Measurements from ENCODE around the gene TMEM185A. TPM values are rescaled to one million over a fixed set of nuclear protein-coding genes. Genes with fewer than 3 reads are reported as not detected.

The TMEM185A gene
- total RNA-seq, 1 donor from 2014 or later: 32.5 TPM

Other genes with a start within 250 kb of the TMEM185A start
- 127 and 130 TPM in 2 replicates for gene IDS, start 126.5 kb downstream of the TMEM185A start, total RNA-seq
- 12.4 and 13.6 TPM in 2 replicates for gene EOLA1, start 90.8 kb downstream of the TMEM185A start, total RNA-seq
- not detected in 2 replicates for gene HSFX3, start 81.9 kb downstream of the TMEM185A start, total RNA-seq
- not detected in 2 replicates for gene MAGEA9B, start 44.3 kb downstream of the TMEM185A start, total RNA-seq
- gene HSFX2, start 36.5 kb downstream of the TMEM185A start, total RNA-seq: 0.24 TPM in 1 of 2 replicates, not detected in the other
- not detected in 2 replicates for gene MAGEA11, start 80.3 kb upstream of the TMEM185A start, total RNA-seq
- gene HSFX1, start 142.3 kb upstream of the TMEM185A start, total RNA-seq: 0.75 and 1.5 TPM in 2 replicates
- not detected in 2 replicates for gene MAGEA9, start 150.1 kb upstream of the TMEM185A start, total RNA-seq
- gene MAGEA8, start 249.4 kb upstream of the TMEM185A start, total RNA-seq: not detected in 2 replicates